Endodermal cell (in vitro differentiated cells): Measurements from ENCODE around the gene KIF14. TPM values are rescaled to one million over a fixed set of nuclear protein-coding genes. Genes with fewer than 3 reads are reported as not detected.
A peak's percentile ranks its signal among the peaks of the same experiment; 100 is the strongest.
"Not testable (repeated sequence)": the region's sequence is repeated elsewhere in the genome, so short reads cannot be mapped to it uniquely, and the experiment has no call there.

Experiments used
- DNase-seq: peaks from one replicate; pipeline ENCODE4 v3.0.0-alpha.2; 2017
- H3K27ac ChIP-seq: 2 replicates; pipeline ENCODE4 v1.5.1; 2013; ENCODE audit warnings: mild to moderate bottlenecking, low read depth, low read length, moderate library complexity
- H3K27me3 ChIP-seq: 2 replicates; pipeline ENCODE4 v1.6.1; 2013; ENCODE audit warnings: mild to moderate bottlenecking, low read length, moderate library complexity; ENCODE audit not compliant: insufficient read depth, control insufficient read depth, poor library complexity, severe bottlenecking
- H3K36me3 ChIP-seq: 2 replicates; pipeline ENCODE4 v1.7.0; 2013; ENCODE audit warnings: mild to moderate bottlenecking, low read length, moderate library complexity; ENCODE audit not compliant: control insufficient read depth, insufficient read depth
- H3K4me1 ChIP-seq: one replicate; pipeline ENCODE4 v1.7.0; 2013; ENCODE audit warnings: low read length; ENCODE audit not compliant: control insufficient read depth, insufficient read depth
- H3K4me3 ChIP-seq: 2 replicates; pipeline ENCODE4 v1.5.1; 2013; ENCODE audit warnings: mild to moderate bottlenecking, low read length, moderate library complexity
- H3K9ac ChIP-seq: 2 replicates; pipeline ENCODE4 v1.6.1; 2013; ENCODE audit warnings: mild to moderate bottlenecking, low read length, moderate library complexity; ENCODE audit not compliant: poor library complexity, severe bottlenecking; ENCODE audit errors: extremely low read depth
- H3K9me3 ChIP-seq: 2 replicates; pipeline ENCODE4 v1.6.1; 2013; ENCODE audit warnings: mild to moderate bottlenecking, low read length, moderate library complexity; ENCODE audit not compliant: control insufficient read depth
- H3K27ac Mint-ChIP-seq: 2 replicates; pipeline ENCODE4 v1.8.0; 2020; ENCODE audit warnings: mixed read lengths
- H3K27me3 Mint-ChIP-seq: 2 replicates; pipeline ENCODE4 v1.8.0; 2021; ENCODE audit warnings: mild to moderate bottlenecking, mixed read lengths; ENCODE audit not compliant: insufficient read depth
- H3K36me3 Mint-ChIP-seq: 2 replicates; pipeline ENCODE4 v1.8.0; 2020; ENCODE audit warnings: low read depth, mixed read lengths
- H3K4me1 Mint-ChIP-seq: 2 replicates; pipeline ENCODE4 v1.8.0; 2020; ENCODE audit warnings: mixed read lengths
- H3K4me3 Mint-ChIP-seq: 2 replicates; pipeline ENCODE4 v1.8.0; 2020; ENCODE audit warnings: mild to moderate bottlenecking, moderate library complexity, mixed read lengths
- H3K9me3 Mint-ChIP-seq: 2 replicates; pipeline ENCODE4 v1.8.0; 2020; ENCODE audit warnings: mild to moderate bottlenecking, mixed read lengths
- WGBS, 2 experiments: methylation state at CpG; one replicate each; pipeline versions ENCODE4 v1.1.5 to v1.1.7; 2013; ENCODE audit warnings: missing lambda C conversion rate in 2 of 2, mixed read lengths in 1 of 2; ENCODE audit not compliant: insufficient coverage in 1 of 2, insufficient read length in 1 of 2; 5-methylcytosine and 5-hydroxymethylcytosine counted together
- total RNA-seq, 2 donors: library from RNA; stranded (reverse); fragmentation: NEBNext Ultra II Directional in 1 of 2; extraction: Animal tissue kit (Norgen Biotek cat#: 25700) in 1 of 2; gene quantifications; 2 replicates in 1 of 2; 3 replicates in 1 of 2; pipeline ENCODE4 v1.2.1, GENCODE V29; 2021
- TF ChIP-seq, protein P1 (sequence below): fragments of 200-600 bp; sonication (generic); conservative IDR thresholded peaks from 2 replicates; pipeline ENCODE4 v1.5.0; 2021; ENCODE audit warnings: antibody characterized with exemption, mild to moderate bottlenecking

The KIF14 gene
- total RNA-seq, 2 donors from 2014 or later: 13.5 to 20.9 TPM

DNA sequence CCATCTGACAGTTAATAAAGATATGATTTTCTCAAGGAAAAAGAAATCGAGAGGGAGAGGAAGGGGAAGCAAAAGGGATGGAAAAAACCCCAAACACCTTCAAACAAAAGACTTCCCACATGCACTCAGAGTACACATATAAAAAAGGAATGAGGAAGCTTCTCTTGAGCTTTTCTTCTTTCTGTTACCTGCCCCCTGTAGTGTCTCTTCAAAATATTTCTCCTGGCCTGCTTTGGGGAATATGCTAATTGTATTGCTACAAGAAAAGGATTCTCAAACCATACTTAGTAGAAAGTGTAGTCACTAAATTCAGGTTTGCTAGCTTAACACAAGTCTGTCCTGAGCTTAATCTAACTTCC, 58.7 kb downstream of the KIF14 start:
- Histone ChIP-seq H3K36me3 (peaks cover 10% of the 10 kb centered on the region), H3K9ac (no peak overlapping the region), H3K9me3 (no peaks in the 10 kb centered on the region), H3K4me1 (no peaks in the 10 kb centered on the region), H3K4me3 (no peak overlapping the region), H3K27ac (no peak overlapping the region), H3K27me3 (no peaks in the 10 kb centered on the region)
- WGBS, 2 experiments: no CpG with 5 or more reads among the region's 1 CpG
- Mint-ChIP-seq H3K36me3 (peaks cover 28% of the 10 kb centered on the region), H3K27me3 (no peaks in the 10 kb centered on the region), H3K9me3 (no peaks in the 10 kb centered on the region), H3K4me1 (peaks cover 17% of the 10 kb centered on the region), H3K27ac (peak overlapping the region; percentile 10), H3K4me3 (no peak overlapping the region)
- DNase-seq: no peak
- TF ChIP-seq, protein P1, sequence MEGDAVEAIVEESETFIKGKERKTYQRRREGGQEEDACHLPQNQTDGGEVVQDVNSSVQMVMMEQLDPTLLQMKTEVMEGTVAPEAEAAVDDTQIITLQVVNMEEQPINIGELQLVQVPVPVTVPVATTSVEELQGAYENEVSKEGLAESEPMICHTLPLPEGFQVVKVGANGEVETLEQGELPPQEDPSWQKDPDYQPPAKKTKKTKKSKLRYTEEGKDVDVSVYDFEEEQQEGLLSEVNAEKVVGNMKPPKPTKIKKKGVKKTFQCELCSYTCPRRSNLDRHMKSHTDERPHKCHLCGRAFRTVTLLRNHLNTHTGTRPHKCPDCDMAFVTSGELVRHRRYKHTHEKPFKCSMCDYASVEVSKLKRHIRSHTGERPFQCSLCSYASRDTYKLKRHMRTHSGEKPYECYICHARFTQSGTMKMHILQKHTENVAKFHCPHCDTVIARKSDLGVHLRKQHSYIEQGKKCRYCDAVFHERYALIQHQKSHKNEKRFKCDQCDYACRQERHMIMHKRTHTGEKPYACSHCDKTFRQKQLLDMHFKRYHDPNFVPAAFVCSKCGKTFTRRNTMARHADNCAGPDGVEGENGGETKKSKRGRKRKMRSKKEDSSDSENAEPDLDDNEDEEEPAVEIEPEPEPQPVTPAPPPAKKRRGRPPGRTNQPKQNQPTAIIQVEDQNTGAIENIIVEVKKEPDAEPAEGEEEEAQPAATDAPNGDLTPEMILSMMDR: no peak

DNA sequence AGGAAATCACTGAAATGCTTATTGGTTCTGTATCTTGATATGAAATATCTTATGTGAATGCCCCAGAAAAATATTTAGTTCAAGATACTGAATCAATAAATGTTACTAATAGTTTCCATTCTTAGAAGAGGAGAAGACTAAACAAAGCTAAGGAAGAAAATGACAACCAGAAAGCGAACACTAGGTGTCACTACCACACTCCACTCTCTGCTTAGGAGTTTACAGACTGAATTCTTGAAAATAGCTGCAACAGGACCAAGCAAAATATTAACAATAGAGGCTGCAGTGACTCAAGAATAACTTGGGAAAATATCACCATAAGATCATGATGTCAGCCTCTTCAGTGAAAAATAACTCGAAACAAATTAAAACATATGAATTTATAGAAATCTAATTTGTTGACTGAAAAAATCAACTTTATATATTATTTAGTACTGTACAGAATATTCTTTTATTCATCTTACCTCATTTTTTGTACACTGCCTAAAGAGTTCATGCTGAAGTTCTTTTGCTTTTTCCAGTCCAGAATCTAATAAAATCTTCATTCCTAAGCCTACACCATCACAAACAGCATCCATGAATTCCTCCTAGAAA, 61.6 kb downstream of the KIF14 start:
- DNase-seq: no peak
- Mint-ChIP-seq H3K27ac (no peak overlapping the region), H3K27me3 (no peaks in the 10 kb centered on the region), H3K4me1 (peaks cover 10% of the 10 kb centered on the region), H3K36me3 (peaks cover 17% of the 10 kb centered on the region), H3K9me3 (no peaks in the 10 kb centered on the region), H3K4me3 (no peak overlapping the region)
- Histone ChIP-seq H3K4me1 (no peaks in the 10 kb centered on the region), H3K27ac (no peak overlapping the region), H3K9ac (no peak overlapping the region), H3K27me3 (no peaks in the 10 kb centered on the region), H3K9me3 (no peaks in the 10 kb centered on the region), H3K36me3 (peaks cover 14% of the 10 kb centered on the region), H3K4me3 (no peak overlapping the region)
- TF ChIP-seq, protein P1: peak; percentile 82
- WGBS, 2 experiments: 38 to 65% methylated on average over 1 to 2 of the region's 2 CpGs

DNA sequence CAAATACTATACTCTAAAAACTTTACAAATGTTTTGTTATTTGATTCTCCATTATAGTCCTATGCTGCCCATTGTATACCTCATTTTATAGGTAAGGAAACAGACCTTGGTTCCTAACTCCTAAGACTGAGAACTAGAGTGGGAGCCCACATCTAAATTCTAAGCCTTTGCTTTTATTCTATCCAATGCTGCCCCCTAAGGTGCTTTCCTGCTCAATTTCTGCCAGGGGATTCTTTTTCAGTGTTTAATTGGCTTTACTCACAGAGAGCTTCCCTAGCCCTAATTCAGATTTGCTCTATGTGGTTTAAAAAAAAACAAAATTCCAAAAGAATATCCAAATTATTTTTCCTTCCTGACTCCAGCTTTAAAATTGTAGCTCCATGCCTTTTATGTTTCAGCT, 64.5 kb downstream of the KIF14 start:
- Mint-ChIP-seq H3K9me3 (no peaks in the 10 kb centered on the region), H3K4me1 (no peaks in the 10 kb centered on the region), H3K4me3 (no peak overlapping the region), H3K27me3 (no peaks in the 10 kb centered on the region), H3K36me3 (peaks cover 20% of the 10 kb centered on the region), H3K27ac (no peak overlapping the region)
- Histone ChIP-seq H3K36me3 (peaks cover 28% of the 10 kb centered on the region), H3K27ac (no peak overlapping the region), H3K27me3 (no peaks in the 10 kb centered on the region), H3K4me3 (no peak overlapping the region), H3K4me1 (no peaks in the 10 kb centered on the region), H3K9me3 (no peaks in the 10 kb centered on the region), H3K9ac (no peak overlapping the region)
- TF ChIP-seq, protein P1: peak; percentile 68
- no peak for DNase-seq

DNA sequence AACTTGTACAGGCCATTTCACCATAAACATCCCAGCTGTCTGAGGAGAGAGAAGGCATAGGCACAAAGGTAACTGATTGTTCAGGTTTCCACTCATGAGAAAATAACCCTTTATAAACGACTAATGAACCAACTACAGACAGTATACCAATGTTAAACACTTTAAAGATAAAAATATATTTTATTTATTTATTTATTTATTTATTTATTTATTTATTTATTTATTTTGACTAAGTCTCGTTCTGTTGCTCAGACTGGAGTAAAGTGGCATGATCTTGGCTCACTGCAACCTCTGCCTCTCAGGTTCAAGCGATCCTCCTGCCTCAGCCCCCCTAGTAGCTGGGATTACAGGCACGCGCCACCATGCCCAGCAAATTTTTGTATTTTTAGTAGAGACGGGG, 67.8 kb downstream of the KIF14 start:
- peaks cover 12% of the 10 kb centered on the region for H3K36me3 Mint-ChIP-seq
- not testable (repeated sequence) for H3K4me3 Mint-ChIP-seq, H3K27me3 ChIP-seq, H3K4me1 ChIP-seq, DNase-seq, H3K27me3 Mint-ChIP-seq, H3K9me3 ChIP-seq, H3K4me3 ChIP-seq, H3K4me1 Mint-ChIP-seq, H3K27ac ChIP-seq, H3K27ac Mint-ChIP-seq, H3K9me3 Mint-ChIP-seq, H3K9ac ChIP-seq
- WGBS, 2 experiments: 97% methylated on average over 5 of the region's 6 CpGs
- peaks cover 25% of the 10 kb centered on the region for H3K36me3 ChIP-seq
